NCI-H2107 treated with DMSO at 0.1 percent for 48 hours (cell line): ENCODE results near the gene ZMIZ1.

ENCODE experiments used
- DNase-seq: peaks from one replicate; lab custom pipeline; 2025; ENCODE audit not compliant: unreplicated experiment; lab: John Stamatoyannopoulos, UW

Gene ZMIZ1

GRCh38 chr10:79184657-79185056 is 115.9 kb downstream of the ZMIZ1 start:
- no peak for DNase-seq

- DNase-seq: no peak
Observed at GRCh38 chr10:79185067-79185774, 116.5 kb downstream of the ZMIZ1 start.

GRCh38 chr10:79185796-79186374 is 117.1 kb downstream of the ZMIZ1 start:
- no peak for DNase-seq

GRCh38 chr10:79186486-79187120 is 117.8 kb downstream of the ZMIZ1 start:
- DNase-seq: no peak

GRCh38 chr10:79187121-79187940 is 118.6 kb downstream of the ZMIZ1 start:
- DNase-seq: no peak

- no peak for DNase-seq
Observed at GRCh38 chr10:79188154-79188965, 119.6 kb downstream of the ZMIZ1 start.

GRCh38 chr10:79189181-79189580 is 120.4 kb downstream of the ZMIZ1 start:
- no peak for DNase-seq

GRCh38 chr10:79189853-79190435 is 121.2 kb downstream of the ZMIZ1 start:
- DNase-seq: no peak

GRCh38 chr10:79190740-79191261 is 122.0 kb downstream of the ZMIZ1 start:
- DNase-seq: no peak

- no peak for DNase-seq
Observed at GRCh38 chr10:79191951-79192676, 123.3 kb downstream of the ZMIZ1 start.

- DNase-seq: no peak
Observed at GRCh38 chr10:79192677-79193003, 123.9 kb downstream of the ZMIZ1 start.

GRCh38 chr10:79193694-79194382 is 125.1 kb downstream of the ZMIZ1 start:
- no peak for DNase-seq

GRCh38 chr10:79195091-79195923 is 126.5 kb downstream of the ZMIZ1 start:
- DNase-seq: peak; percentile 21

GRCh38 chr10:79196470-79197461 is 128.0 kb downstream of the ZMIZ1 start:
- DNase-seq: no peak

GRCh38 chr10:79197558-79197957 is 128.8 kb downstream of the ZMIZ1 start:
- no peak for DNase-seq

- no peak for DNase-seq
Observed at GRCh38 chr10:79200346-79200745, 131.6 kb downstream of the ZMIZ1 start.

GRCh38 chr10:79201706-79202105 is 132.9 kb downstream of the ZMIZ1 start:
- DNase-seq: no peak
